Erythroblast (primary cell): ENCODE data around the gene GBF1.

Experiments used
- DNase-seq, 2 experiments: peaks; one replicate each; lab custom pipeline; 2025; lab: John Stamatoyannopoulos, UW
- GATA1 ChIP-seq: IDR thresholded peaks from 2 replicates; pipeline ENCODE4 v1.6.1; 2011; ENCODE audit warnings: low read depth, mild to moderate bottlenecking, control low read depth, low read length, moderate library complexity
- POLR2A ChIP-seq: IDR thresholded peaks from 2 replicates; pipeline ENCODE4 v1.6.1; 2011; ENCODE audit warnings: mild to moderate bottlenecking, low read length

GBF1 gene

DNA sequence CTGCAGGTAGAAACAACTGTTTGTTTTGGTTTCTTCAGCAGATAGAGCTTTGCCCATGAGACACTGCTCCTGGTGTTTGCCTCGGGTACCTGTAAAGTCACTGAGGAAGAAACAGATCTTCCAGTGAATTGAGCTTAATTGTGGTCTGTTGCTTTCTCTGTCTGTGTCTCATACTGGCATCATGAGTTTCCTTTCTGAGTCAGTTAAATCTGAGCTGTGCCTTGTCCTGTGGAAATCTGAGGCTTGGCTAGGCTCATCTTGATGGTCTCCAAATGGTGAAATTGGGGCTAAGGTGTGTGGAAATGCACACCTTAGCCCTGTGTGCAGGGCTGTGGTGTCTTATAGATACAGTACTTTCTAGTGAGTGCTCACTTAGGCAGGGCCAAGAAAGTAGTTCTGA, 67.4 kb downstream of the GBF1 start:
- no peak for TF ChIP-seq GATA1
- no peak for TF ChIP-seq POLR2A

GRCh38 chr10:102313221-102313896, 68.0 kb downstream of the GBF1 start:
- TF ChIP-seq GATA1 (no peak), POLR2A (no peak)
- DNase-seq = no peak

More for the DNA sequence above, 67.4 kb downstream of the GBF1 start:
- DNase-seq = no peak

DNA sequence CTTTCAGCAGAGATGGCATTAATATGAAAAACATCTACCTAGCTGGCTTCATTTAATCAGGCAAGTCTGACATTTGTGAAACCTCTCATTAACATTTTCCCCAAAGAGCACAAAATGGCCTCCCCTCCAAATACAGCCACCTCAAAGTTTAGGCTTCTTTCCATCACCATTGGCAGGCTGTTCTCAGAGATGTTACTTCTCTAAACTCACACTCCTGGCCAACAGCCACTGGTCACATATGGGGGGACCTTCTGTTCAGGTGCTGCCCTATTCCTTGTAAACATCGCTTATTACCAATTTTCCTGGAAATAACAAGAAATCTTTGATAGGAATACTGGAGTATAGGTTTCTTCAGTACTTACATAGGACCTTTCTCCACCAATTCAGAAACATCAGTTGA, 69.5 kb downstream of the GBF1 start:
- no peak for DNase-seq
- TF ChIP-seq POLR2A = no peak
- no peak for TF ChIP-seq GATA1

DNA sequence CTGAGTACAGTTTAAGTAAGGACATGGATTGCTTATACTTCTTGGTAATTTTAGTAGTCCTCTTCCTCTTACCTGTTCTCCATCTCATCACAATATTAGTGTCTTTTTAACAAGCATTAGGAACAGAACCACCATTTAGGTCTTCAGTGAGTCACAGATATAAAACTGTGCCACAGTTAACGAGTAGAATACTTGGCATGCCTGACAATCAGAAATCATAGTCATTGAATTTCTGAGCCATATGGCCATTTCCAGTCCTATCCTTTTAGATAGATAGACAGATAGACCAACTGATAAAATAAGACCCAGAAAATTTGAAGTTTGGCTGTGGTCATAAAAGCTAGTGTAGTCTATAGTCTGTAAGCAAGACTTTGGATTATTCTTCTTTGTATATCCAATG, 71.1 kb downstream of the GBF1 start:
- no peak for DNase-seq

DNA sequence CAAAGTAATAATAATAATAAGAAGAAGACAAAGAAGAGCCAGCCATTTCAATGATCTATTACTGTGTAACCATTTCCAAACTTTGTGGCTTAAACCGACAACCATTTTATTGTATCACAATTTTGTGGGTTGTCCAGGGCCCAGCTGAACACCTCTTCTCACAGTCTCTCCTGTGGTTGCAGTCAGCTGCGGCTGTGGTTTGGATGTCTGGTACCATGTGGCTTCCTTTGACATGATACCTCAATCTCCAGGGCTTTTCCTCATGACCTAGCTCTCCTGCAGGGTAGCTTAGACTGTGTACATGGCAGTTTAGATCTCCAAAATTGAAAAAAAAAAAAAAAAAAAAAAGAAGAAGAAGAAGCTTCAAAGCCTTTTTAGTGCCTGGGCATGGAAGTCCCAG, 77.6 kb downstream of the GBF1 start:
- no peak for TF ChIP-seq POLR2A
- TF ChIP-seq GATA1 = no peak
- no peak for DNase-seq

More for the DNA sequence above, 71.1 kb downstream of the GBF1 start:
- no peak for TF ChIP-seq GATA1
- TF ChIP-seq POLR2A = no peak

- no peak for DNase-seq
- TF ChIP-seq POLR2A = no peak
- no peak for TF ChIP-seq GATA1
Observed at GRCh38 chr10:102324061-102324460, 78.7 kb downstream of the GBF1 start.

GRCh38 chr10:102326031-102326430, 80.7 kb downstream of the GBF1 start:
- no peak for DNase-seq
- TF ChIP-seq GATA1 = no peak
- no peak for TF ChIP-seq POLR2A

- no peak for DNase-seq
- TF ChIP-seq POLR2A (no peak), GATA1 (no peak)
Observed at GRCh38 chr10:102327002-102327401, 81.7 kb downstream of the GBF1 start.

GRCh38 chr10:102327641-102328040, 82.3 kb downstream of the GBF1 start:
- no peak for DNase-seq
- TF ChIP-seq POLR2A (no peak), GATA1 (no peak)

- DNase-seq = no peak
- no peak for TF ChIP-seq GATA1
- no peak for TF ChIP-seq POLR2A
Observed at GRCh38 chr10:102332772-102333171, 87.4 kb downstream of the GBF1 start.

DNA sequence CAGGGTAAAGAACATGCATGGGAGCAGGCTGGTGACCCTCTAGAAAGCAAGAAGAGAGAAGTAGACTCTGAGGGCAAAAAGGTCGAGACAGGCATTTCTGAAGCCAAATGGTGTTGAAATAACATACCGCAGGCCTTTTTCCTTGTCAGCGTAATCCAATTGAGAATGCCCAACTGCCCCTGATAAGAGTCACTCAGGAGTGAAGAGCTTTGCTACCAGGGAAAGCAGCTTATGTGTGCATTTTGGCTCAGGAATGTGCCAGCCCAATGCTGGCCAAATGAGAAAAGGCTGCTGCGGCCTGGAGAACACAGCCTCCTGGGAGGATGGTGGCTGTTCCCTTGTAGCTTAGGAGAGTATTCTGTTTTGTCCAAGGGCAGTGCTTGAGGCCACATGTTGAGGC, 88.8 kb downstream of the GBF1 start:
- TF ChIP-seq GATA1 = no peak
- no peak for TF ChIP-seq POLR2A
- DNase-seq = no peak

GRCh38 chr10:102335184-102335583, 89.9 kb downstream of the GBF1 start:
- no peak for TF ChIP-seq POLR2A
- TF ChIP-seq GATA1 = no peak
- no peak for DNase-seq

- TF ChIP-seq GATA1 = no peak
- TF ChIP-seq POLR2A = no peak
- no peak for DNase-seq
Observed at GRCh38 chr10:102341038-102341688, 95.8 kb downstream of the GBF1 start.

- DNase-seq = no peak
- TF ChIP-seq GATA1 (no peak), POLR2A (no peak)
Observed at GRCh38 chr10:102342458-102342857, 97.1 kb downstream of the GBF1 start.
